GM19193 (cell line): ENCODE data around the gene CAMTA1.

Experiments
- POLR2A ChIP-seq: IDR thresholded peaks from 4 replicates; pipeline ENCODE4 v1.6.1; 2011; ENCODE audit not compliant: insufficient read depth, insufficient read length; ENCODE audit errors: extremely low read depth

Gene CAMTA1

GRCh38 chr1:7632176-7632575 lies 846.9 kb downstream of the CAMTA1 start:
- no peak for TF ChIP-seq POLR2A

DNA sequence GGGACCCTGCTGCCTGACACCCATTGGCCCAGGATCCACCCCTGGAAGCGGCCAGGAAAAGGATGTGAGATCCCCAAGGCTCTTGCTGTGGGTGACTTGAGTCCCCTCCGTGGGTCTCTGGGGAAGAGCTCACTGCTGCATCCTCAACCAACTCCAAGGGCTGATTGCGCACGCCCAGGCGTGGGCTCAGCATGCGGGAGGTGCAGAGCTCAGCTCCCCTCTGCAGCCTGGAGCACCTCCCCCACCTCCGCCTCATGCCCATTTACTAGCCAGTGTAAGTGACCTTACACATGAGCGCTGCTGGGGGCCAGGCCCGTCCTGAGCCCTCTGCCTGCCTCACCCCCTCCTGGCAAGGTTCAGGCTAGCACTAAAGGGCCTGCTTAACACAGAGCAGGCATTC lies 847.4 kb downstream of the CAMTA1 start:
- no peak for TF ChIP-seq POLR2A

DNA sequence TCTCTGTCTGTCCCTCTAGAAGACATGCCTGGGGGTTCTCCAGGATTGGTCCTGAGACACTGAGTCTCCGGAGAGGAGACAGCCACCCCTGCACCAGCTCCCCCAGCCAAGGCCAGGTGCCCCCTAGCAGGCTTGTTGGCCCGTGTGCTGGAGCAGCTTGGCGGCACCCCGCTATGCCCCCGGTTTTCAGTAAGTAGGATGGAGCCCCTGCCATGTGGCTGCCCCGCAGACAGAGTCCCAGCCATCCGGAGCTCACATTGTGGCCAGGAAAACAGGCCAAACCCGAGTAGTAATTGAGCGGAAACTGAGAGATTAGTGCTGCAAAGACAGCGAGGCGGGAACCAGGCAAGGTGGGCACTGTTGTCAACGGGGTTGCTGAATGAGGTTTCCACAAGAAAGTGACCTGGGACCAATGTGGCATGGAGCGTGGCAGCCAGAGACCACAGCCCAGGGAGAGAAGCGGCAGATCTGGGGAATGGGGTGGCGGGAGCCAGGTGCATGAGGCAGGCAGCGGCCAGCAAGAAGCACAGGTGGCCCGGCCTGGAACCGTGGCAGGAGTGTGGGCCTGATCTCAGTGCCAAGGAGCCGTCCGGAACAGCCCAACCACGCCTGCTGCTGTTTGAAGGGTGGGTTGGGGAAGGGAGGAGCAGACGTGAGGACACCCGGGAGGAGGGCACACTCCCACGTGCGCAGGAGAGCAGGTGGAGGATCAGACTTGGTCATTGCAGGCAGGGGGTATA lies 848.4 kb downstream of the CAMTA1 start:
- TF ChIP-seq POLR2A: no peak

- TF ChIP-seq POLR2A: no peak
Measured at GRCh38 chr1:7634546-7635240, 849.4 kb downstream of the CAMTA1 start.

DNA sequence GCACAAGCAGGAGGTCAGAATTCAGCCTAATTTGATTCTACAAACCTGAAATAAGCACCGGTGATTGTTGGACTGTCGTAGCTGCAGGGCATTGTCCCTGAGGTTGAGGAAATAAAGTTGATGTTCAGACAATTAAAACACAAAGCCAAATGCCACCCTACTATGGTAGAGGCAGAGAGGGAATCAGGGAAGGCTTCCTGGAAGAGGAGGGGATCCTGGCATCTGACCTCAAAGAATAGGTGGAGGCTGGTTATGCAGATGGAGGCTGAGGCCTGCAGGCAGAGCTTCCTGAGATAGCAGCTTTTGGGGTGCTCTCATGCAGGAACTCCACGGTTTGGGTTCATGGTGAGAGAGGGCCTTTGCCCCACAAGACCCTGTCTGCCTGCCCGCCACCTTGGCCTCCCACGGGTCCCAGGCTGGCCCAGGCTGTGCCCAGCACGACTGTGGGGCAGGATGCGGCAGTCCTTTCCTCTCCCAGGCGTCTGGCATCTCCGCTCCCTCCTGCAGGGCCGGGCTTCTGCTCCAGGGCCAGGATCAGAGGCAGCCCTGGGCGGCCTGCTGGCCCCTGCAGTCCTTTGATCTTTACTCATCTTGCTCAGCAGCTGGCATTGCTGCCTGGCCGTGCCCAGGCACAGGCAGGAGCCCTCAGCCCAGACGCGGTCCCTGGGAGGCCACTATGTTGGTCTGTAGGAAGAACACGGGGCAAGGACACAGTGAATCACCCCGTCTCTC lies 851.7 kb downstream of the CAMTA1 start:
- TF ChIP-seq POLR2A: no peak

GRCh38 chr1:7638078-7638477 lies 852.8 kb downstream of the CAMTA1 start:
- no peak for TF ChIP-seq POLR2A

DNA sequence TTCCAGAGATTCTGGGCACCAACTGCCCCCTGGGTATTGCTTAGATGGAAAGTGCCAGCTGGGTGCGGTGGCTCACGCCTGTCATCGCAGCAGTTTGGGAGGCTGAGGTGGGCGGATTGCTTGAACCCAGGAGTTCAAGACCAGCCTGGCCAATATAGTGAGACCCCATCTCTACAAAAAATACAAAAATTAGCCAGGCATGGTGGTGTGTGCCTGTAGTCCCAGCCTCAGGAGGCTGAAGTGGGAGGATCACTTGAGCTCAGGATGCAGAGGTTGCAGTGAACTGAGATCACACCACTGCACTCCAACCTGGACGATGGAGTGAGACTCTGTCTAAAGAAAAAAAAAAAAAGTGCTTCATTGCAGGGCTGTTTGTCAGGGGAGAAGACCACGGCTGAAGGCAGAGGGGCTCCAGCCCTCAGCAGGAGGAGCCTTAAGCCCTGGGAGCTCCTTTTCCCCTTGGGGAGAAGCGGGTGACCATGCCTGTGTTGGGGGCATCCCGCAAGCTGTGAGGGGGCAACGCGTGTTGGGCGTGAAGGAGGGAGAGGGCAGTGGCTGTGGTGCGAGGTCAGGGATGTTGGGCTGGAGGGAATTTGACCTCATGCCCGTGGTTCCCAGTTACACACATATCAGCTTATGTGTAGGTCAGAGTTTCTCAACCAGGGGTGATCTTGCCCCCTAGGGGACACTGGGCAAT lies 854.3 kb downstream of the CAMTA1 start:
- TF ChIP-seq POLR2A: no peak

DNA sequence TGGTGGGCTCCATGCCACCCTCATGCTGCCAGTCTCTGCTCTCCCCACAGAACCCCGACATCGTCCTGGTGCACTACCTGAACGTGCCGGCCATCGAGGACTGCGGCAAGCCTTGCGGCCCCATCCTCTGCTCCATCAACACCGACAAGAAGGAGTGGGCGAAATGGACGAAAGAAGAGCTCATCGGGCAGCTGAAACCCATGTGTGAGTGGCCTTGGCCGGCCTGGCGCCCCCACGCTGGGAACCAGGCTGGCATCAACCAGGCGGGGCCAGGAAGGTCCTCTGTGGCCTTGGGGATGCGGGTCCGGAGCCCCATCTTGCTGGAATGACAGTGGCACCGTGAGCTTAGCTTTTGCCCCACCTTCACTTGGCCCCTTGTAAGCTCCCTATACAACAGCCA lies 855.1 kb downstream of the CAMTA1 start:
- no peak for TF ChIP-seq POLR2A

GRCh38 chr1:7640920-7641585 lies 855.8 kb downstream of the CAMTA1 start:
- TF ChIP-seq POLR2A: no peak

DNA sequence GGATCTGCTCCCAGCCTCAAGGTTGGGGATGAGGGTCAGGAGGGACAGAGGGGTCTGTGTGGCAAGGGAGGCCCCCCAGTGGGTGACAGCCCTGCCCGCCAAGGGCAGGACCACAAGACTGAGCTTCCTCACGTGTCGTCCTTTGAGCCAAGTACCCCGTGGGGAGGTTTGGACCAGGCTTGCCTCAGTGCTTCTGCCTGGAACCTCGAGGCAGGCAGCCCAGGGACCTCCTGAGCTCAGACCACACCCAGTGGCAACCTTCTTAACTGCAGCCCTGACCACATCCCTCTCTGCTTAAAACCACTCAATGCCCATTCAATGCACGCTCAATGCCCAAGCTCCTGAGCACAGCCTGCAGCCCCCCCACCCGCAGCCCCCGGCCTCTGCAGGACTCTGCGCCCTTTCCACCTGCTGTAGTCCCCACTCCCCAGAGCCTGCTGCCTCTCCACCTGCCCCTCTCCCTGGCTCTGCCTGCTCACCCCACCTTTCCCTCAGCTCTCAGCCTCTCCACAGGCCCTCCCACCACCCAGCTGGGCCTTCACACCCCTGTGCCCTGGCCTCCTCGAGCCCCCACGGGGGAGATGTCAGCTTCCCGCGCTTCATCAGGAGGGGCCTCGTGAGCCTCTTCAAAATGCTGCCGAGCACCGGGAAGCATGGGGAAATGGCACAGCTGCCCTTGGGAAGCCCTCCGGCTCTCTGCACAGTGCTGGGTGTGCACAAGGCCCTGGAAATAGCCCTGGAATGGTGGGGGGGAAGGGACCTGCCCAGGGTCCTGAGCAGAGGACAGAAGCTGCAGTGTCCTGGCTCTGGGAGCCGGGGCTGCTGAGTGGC lies 856.5 kb downstream of the CAMTA1 start:
- no peak for TF ChIP-seq POLR2A

GRCh38 chr1:7642418-7642704 lies 857.1 kb downstream of the CAMTA1 start:
- no peak for TF ChIP-seq POLR2A

DNA sequence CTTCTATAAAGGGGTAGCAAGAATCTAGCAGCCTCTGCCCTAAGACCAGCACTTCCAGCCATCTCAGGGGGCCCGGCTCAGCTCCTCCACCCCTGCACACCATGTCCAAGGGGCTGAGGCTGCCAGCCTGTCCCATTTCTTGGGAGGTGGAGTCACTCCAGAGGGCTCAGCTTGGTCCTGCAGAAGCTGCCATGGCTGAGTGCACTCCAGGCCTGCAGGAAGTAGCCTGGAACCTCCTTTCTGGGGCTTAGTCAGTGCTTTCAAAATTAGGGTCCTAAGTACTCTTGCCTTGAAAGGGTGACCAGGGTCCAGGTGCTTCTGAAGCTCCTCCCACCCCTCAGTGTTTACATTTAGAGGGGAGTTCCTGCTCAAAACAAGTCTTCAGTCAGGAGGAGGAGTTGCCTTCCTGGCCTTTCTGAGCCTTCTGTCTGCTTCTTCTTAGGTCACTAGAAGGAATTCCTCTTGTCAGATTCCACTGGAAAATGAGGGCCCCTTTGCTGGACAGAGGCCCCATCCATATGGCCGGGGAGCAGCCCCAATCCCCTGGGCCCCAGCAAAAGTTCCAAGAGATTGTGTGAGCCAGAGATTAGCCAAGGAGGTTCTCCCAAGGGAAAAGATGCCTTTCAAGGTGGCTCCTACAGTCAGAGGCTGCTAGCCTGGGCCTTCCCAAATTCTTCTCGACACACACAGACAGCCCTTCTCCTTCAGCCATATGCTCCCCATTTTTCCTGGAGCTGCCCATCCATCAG lies 857.7 kb downstream of the CAMTA1 start:
- TF ChIP-seq POLR2A: no peak

DNA sequence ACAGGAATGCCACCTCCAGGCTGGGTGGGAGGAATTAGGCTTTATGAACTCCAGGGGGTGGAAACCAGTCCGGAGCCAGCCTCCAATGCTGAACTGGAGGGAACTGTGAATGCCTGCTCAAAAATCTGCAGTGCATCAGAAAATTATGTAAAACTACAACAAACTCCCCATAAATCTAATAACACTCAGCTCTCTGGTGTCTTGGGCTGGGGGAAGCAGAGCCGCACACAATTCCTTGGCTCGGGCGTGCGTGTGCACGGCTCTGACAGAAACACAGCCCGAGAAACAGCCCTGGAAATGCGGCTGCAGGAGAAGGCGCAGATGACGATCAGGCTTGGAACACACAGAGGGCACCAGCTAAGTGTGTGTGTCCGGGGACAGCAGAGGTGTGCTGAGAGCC lies 858.3 kb downstream of the CAMTA1 start:
- TF ChIP-seq POLR2A: no peak

DNA sequence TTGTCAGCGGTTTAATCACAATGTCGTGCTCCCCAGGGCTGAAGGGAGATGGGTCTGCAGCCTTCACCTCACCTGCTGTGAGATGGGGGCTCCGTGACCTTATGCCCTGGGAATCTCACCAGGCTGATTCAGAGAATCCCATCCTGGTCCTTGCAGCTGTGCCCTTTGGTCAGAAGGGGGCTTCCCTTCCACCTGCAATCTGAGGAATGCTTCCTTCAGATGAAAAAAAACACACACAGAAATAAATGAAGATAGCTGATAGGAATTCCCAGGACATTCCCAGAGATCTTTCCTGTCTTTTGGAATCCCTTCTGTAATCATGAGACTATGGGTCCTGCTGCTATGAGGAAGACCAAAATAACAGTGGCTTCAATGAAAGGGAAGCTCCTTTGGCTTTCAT lies 858.8 kb downstream of the CAMTA1 start:
- no peak for TF ChIP-seq POLR2A
